Stimulated activated naive CD4-positive, alpha-beta T cell (primary cell): Measurements from ENCODE around the gene ZNF541.
A peak's percentile ranks its signal among the peaks of the same experiment; 100 is the strongest.
"Not testable (repeated sequence)": the region's sequence is repeated elsewhere in the genome, so short reads cannot be mapped to it uniquely, and the experiment has no call there.

ENCODE experiments used
- DNase-seq, 6 experiments: peaks; one replicate each; lab custom pipeline; 2025; lab: John Stamatoyannopoulos, UW

The ZNF541 gene

GRCh38 chr19:47599671-47600245 is 26.8 kb upstream of the ZNF541 start:
- peak in 1 of 6 experiments; percentile 39 for DNase-seq

DNA sequence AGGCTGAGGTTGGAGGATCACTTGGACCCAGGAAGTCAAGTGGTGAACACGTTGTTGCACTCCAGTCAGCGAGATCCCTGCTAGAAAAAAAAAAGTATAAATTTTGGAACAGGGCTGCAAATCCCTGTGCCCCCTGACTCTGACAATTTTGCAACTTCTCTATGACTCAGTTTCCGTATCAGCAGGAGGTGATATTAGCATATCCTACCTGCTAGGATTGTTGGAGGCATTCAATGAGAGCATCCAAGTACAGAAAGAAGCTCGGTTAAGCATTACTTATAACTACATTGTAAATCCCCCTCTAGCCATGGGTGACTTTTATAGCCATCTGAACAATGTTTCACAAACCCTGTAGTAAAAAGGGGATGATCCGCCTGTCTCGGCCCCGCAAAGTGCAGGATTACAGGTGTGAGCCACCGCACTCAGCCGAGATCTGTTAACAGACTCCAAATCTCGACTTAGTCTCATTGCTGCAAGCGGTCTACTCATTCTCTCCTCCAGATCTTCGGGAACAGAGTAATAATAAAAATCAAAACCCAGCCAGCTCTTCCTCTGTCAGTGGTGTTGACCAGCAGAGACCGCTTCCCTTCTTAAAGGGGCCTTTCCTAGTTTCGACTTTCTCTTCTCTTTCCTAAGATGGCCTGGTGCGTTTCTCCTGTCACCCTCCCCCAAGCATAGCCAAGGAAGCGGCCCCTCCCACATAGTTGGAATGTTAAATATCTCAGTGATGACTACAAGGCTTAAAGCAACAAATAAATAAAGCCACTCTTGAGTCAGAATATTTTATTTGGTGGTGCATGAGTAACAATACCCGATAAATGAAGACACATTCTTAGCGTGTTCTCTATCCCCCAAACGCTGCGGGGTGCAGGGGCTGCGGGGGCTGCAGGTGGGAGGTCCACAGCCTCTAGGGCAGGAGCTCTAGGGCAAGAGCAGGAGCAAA is 25.7 kb upstream of the ZNF541 start:
- no peak for DNase-seq

DNA sequence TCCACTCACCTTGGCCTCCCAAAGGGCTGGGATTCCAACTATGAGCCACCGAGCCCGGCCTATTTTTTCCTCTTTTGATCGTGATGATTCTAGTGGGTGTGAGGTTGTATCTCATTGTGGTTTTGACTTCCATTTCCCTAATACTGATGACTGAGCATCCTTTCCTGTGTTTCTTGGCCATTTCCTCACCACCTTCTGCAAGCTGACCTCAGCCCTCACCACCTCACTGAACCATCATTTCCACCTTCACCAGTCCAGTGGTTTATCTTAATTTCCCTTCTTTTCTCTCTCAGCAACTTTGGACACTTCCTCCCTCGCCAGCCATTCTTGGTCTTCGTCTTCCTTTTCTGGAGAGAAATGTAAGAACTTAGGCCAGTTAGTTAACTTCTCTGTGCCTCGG is 23.0 kb upstream of the ZNF541 start:
- DNase-seq: no peak

- no peak for DNase-seq
Observed at GRCh38 chr19:47593860-47594259, 20.9 kb upstream of the ZNF541 start.

- no peak for DNase-seq
Observed at GRCh38 chr19:47589824-47590223, 16.9 kb upstream of the ZNF541 start.

- DNase-seq: no peak
Observed at GRCh38 chr19:47587295-47587694, 14.3 kb upstream of the ZNF541 start.

- not testable (repeated sequence) for DNase-seq
Observed at GRCh38 chr19:47583161-47583560, 10.2 kb upstream of the ZNF541 start.

DNA sequence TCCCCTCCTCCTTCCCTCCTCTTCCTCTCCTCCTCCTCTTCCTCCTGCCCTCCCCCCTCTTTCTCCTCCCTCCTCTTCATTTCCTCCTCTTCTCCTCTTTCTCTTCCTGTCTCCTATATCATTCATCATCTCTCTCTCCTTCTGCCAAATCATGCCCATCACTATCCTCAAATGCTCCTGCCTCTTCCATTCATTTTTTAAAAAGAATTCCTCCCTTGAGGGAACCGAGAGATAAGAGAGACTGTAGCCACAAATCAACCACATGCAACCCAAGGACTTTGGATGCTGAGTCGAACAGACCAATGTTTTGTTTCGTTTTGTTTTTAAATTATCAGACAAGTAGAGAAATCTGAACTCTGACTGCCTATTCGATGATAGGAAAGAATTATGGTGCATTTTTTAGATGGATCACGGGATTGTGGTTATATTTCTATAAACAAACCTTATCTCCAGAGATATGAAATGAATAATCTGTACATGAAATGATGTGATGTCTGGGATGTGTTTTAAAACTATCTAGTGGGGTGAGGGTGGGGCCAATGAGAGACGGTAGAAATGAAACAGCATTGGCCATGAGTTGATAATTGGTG is 9.5 kb upstream of the ZNF541 start:
- DNase-seq: no peak

- no peak for DNase-seq
Observed at GRCh38 chr19:47581605-47582319, 8.8 kb upstream of the ZNF541 start.

GRCh38 chr19:47580397-47580796 is 7.4 kb upstream of the ZNF541 start:
- DNase-seq: no peak

- DNase-seq: no peak
Observed at GRCh38 chr19:47572635-47573034, 313 bp downstream of the ZNF541 start.

DNA sequence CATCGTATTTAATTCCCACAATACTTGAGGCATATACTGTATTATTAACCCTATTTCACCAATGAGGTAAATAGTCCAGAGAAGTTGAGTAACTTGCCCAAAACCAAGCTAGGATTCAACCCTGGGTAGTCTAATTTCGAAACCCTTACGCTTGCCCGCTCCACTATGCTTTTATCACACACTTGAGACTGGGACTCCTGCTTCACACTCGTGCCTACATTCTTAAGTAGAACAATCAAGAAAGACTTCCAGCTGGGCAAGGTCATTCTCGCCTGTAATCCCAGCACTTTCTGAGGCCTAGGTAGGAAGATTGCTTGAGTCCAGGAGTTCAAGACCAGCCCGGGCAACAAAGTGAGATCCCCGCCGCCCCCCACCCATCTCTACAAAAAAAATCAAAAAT is 3.6 kb downstream of the ZNF541 start:
- DNase-seq: no peak

GRCh38 chr19:47564081-47564480 is 8.9 kb downstream of the ZNF541 start:
- DNase-seq: no peak

GRCh38 chr19:47561440-47562057 is 11.4 kb downstream of the ZNF541 start:
- no peak for DNase-seq

DNA sequence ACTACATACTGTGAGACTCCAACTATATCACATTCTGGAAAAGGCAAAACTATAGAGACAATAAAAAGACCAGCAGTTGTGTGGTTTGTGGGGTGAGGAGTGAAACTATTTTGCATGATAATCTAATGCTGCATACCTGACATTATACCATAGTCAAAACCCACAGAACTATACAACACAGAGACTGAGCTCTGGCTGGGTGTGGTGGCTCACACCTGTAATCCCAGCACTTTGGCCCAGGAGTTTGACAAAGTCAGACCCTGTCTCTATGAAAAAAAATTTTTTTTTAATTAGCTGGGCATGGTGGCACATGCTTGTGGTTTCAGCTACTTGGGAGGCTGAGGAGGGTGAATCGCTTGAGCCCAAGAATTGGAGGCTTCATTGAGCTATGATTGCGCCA is 11.9 kb downstream of the ZNF541 start:
- DNase-seq: no peak

- DNase-seq: no peak
Observed at GRCh38 chr19:47550129-47550528, 22.8 kb downstream of the ZNF541 start.

- DNase-seq: no peak
Observed at GRCh38 chr19:47549261-47549862, 23.6 kb downstream of the ZNF541 start.

GRCh38 chr19:47547199-47547598 is 25.7 kb downstream of the ZNF541 start:
- no peak for DNase-seq

GRCh38 chr19:47545061-47545948 is 27.6 kb downstream of the ZNF541 start:
- DNase-seq: peak in 2 of 6 experiments; percentile 13 to 25

- no peak for DNase-seq
Observed at GRCh38 chr19:47544476-47544875, 28.5 kb downstream of the ZNF541 start.
